B cell (primary cell): ENCODE results near the gene RNH1. TPM values are rescaled to one million over a fixed set of nuclear protein-coding genes. Genes with fewer than 3 reads are reported as not detected.

Experiments
- ATAC-seq: fragments of 200-7000 bp; cut with Tn5 transposase; one replicate; pipeline ENCODE4 v1.10.0; 2021; ENCODE audit warnings: low read depth, mild to moderate bottlenecking, moderate number of reproducible peaks, moderate library complexity
- CTCF ChIA-PET: fragments of 350-600 bp; sonication (Branson Sonifier 250); formaldehyde crosslinking; loops from one replicate; lab custom pipeline; 2021; ENCODE audit warnings: antibody characterized with exemption, inconsistent platforms; lab: Charles Lee
- POLR2A ChIA-PET: fragments of 350-600 bp; sonication (Branson Sonifier 250); formaldehyde crosslinking; loops from one replicate; lab custom pipeline; 2021; ENCODE audit warnings: antibody characterized with exemption; lab: Charles Lee
- DNase-seq: peaks from one replicate; pipeline ENCODE4 v3.0.0; 2013
- H2AFZ ChIP-seq: 2 replicates; pipeline ENCODE4 v1.6.1; 2012; ENCODE audit warnings: mild to moderate bottlenecking, low read depth, low read length; ENCODE audit not compliant: insufficient read depth, poor library complexity, severe bottlenecking
- H3K27ac ChIP-seq, 2 donors: 1 replicate in 1 of 2; 2 replicates in 1 of 2; pipeline ENCODE4 v1.5.1; 2012 to 2013; ENCODE audit warnings: low read length in 2 of 2, mild to moderate bottlenecking in 2 of 2, moderate library complexity in 1 of 2
- H3K27me3 ChIP-seq, 4 experiments: fragments of 200-600 bp in 1 of 4; sonication (generic) in 1 of 4; replicated peaks in 1 of 4; 1 replicate in 2 of 4; 2 replicates in 2 of 4; pipeline versions ENCODE4 v1.6.1 to v1.7.0; 2013 to 2016; ENCODE audit warnings: low read length in 3 of 4, mild to moderate bottlenecking in 2 of 4, mixed read lengths in 1 of 4, moderate library complexity in 1 of 4; ENCODE audit not compliant: insufficient read depth in 4 of 4, control insufficient read depth in 3 of 4; ENCODE audit errors: control extremely low read depth in 1 of 4
- H3K36me3 ChIP-seq, 2 experiments: replicated peaks in 1 of 2; 1 replicate in 1 of 2; 2 replicates in 1 of 2; pipeline versions ENCODE4 v1.6.1 to v1.7.1; 2013; ENCODE audit warnings: low read length in 1 of 2; ENCODE audit not compliant: insufficient read depth in 2 of 2, control insufficient read depth in 1 of 2; ENCODE audit errors: control extremely low read depth in 1 of 2, extremely low read depth in 1 of 2
- H3K4me1 ChIP-seq, 2 donors: fragments of 200-600 bp in 1 of 2; sonication (generic) in 1 of 2; 1 replicate in 1 of 2; 2 replicates in 1 of 2; pipeline versions ENCODE4 v1.5.1 to v1.6.1; 2013 to 2017; ENCODE audit warnings: low read length in 2 of 2; ENCODE audit not compliant: control insufficient read depth in 2 of 2, insufficient read depth in 2 of 2
- H3K4me2 ChIP-seq: replicated peaks from 2 replicates; pipeline ENCODE3; 2012; ENCODE audit warnings: mild to moderate bottlenecking, low read depth, low read length; ENCODE audit not compliant: poor library complexity, severe bottlenecking
- H3K4me3 ChIP-seq, 5 experiments: fragments of 200-600 bp in 1 of 5; sonication (generic) in 1 of 5; 1 replicate in 3 of 5; 2 replicates in 2 of 5; pipeline versions ENCODE4 v1.5.1 to v1.7.0; 2011 to 2016; ENCODE audit warnings: low read length in 4 of 5, mild to moderate bottlenecking in 4 of 5, low read depth in 2 of 5, control low read depth in 1 of 5, moderate library complexity in 1 of 5; ENCODE audit not compliant: insufficient read depth in 1 of 5; ENCODE audit errors: control extremely low read depth in 1 of 5, extremely low read depth in 1 of 5
- H3K79me2 ChIP-seq: fragments of 200-600 bp; sonication (generic); one replicate; pipeline ENCODE4 v1.6.0; 2016; ENCODE audit warnings: low read length; ENCODE audit not compliant: control insufficient read depth, insufficient read depth
- H3K9ac ChIP-seq: fragments of 200-600 bp; sonication (generic); 2 replicates; pipeline ENCODE4 v1.6.1; 2017; ENCODE audit warnings: mild to moderate bottlenecking, low read length, moderate library complexity
- H3K9me3 ChIP-seq, 3 donors: one replicate each; pipeline versions ENCODE4 v1.6.1 to v1.7.1; 2013; ENCODE audit warnings: low read length in 2 of 3; ENCODE audit not compliant: control insufficient read depth in 2 of 3, insufficient read depth in 1 of 3; ENCODE audit errors: control extremely low read depth in 1 of 3
- H4K20me1 ChIP-seq: 2 replicates; pipeline ENCODE4 v1.6.0; 2012; ENCODE audit warnings: mild to moderate bottlenecking, low read length; ENCODE audit not compliant: insufficient read depth, control insufficient read depth, poor library complexity, severe bottlenecking
- H3K27ac Mint-ChIP-seq: one replicate; pipeline ENCODE4 v1.8.0; 2021; ENCODE audit warnings: mixed read lengths
- H3K27me3 Mint-ChIP-seq: one replicate; pipeline ENCODE4 v1.8.0; 2021; ENCODE audit warnings: mixed read lengths
- H3K4me1 Mint-ChIP-seq: one replicate; pipeline ENCODE4 v1.8.0; 2021; ENCODE audit warnings: mixed read lengths
- H3K4me3 Mint-ChIP-seq: one replicate; pipeline ENCODE4 v1.8.0; 2021; ENCODE audit warnings: mixed read lengths
- H3K9me3 Mint-ChIP-seq: one replicate; pipeline ENCODE4 v1.8.0; 2022; ENCODE audit warnings: mixed read lengths; ENCODE audit not compliant: insufficient read depth
- CTCF ChIP-seq: fragments of 200-600 bp; IDR thresholded peaks from one replicate; pipeline ENCODE4 v1.8.0; 2022; ENCODE audit warnings: antibody characterized with exemption, mild to moderate bottlenecking
- EZH2 ChIP-seq: IDR thresholded peaks from 2 replicates; pipeline ENCODE4 v1.6.1; 2012; ENCODE audit warnings: borderline replicate concordance, low read depth, mild to moderate bottlenecking, moderate library complexity, low read length; ENCODE audit not compliant: insufficient read depth, poor library complexity, severe bottlenecking
- WGBS: methylation state at CpG from one replicate; pipeline ENCODE4 v1.1.5; 2013; ENCODE audit warnings: missing lambda C conversion rate; ENCODE audit not compliant: insufficient coverage; 5-methylcytosine and 5-hydroxymethylcytosine counted together
- intact Hi-C: fragments of 100-400 bp; cut with micrococcal nuclease; formaldehyde crosslinking; loops from one replicate; pipeline ENCODE4 v1.10.0; 2022
- polyA plus RNA-seq: library from polyadenylated mRNA; depleted of rRNA; stranded (reverse); fragments of >200 nt; gene quantifications from 2 replicates; pipeline ENCODE4 v1.2.3, GENCODE V29; 2012
- total RNA-seq, 2 donors: library from RNA; stranded (reverse); fragments of 120-200 nt in 1 of 2; gene quantifications; 1 replicate in 1 of 2; 2 replicates in 1 of 2; pipeline versions ENCODE4 v1.2.3 to v1.2.4, GENCODE V29; 2013 to 2022

Gene RNH1
- total and polyA plus RNA-seq, 2 donors (not counting 1 experiment from before 2014, with no cell fraction given): 81.0 to 159 TPM

GRCh38 chr11:501683-502287, 5.3 kb downstream of the RNH1 start:
- no peak overlapping the region for H3K4me3 Mint-ChIP-seq
- Histone ChIP-seq H3K27me3 (peaks cover 0 to 10% (median 0%) of the 10 kb centered on the region in 4 experiments), H3K4me1 (peaks cover 24 to 43% of the 10 kb centered on the region in 2 donors), H3K36me3 (peaks cover 0 to 47% of the 10 kb centered on the region in 2 experiments), H2AFZ (no peak overlapping the region), H3K79me2 (peaks cover 46% of the 10 kb centered on the region), H3K9ac (no peak overlapping the region), H3K4me2 (no peak overlapping the region), H4K20me1 (peaks cover 68% of the 10 kb centered on the region), H3K4me3 (no peak overlapping the region), H3K9me3 (peaks cover 0 to 10% (median 0%) of the 10 kb centered on the region in 3 donors), H3K27ac (no peak overlapping the region)
- no peaks in the 10 kb centered on the region for H3K27me3 Mint-ChIP-seq
- ATAC-seq (no peak), DNase-seq (no peak)
- peaks cover 37% of the 10 kb centered on the region for H3K4me1 Mint-ChIP-seq
- no peak overlapping the region for H3K27ac Mint-ChIP-seq
- no peaks in the 10 kb centered on the region for H3K9me3 Mint-ChIP-seq
- ChIA-PET CTCF (no interaction called here), POLR2A (no interaction called here)
- no peak for TF ChIP-seq CTCF
- TF ChIP-seq EZH2: no peak
- WGBS: 86% methylated on average over 11 of the region's 19 CpGs
- intact Hi-C loops: no loop called here

- no peak overlapping the region for H3K27ac Mint-ChIP-seq
- Histone ChIP-seq H3K9me3 (peaks cover 0 to 10% (median 0%) of the 10 kb centered on the region in 3 donors), H3K4me3 (no peak overlapping the region), H3K4me1 (peaks cover 24 to 42% of the 10 kb centered on the region in 2 donors), H3K79me2 (peaks cover 44% of the 10 kb centered on the region), H3K36me3 (peaks cover 0 to 50% of the 10 kb centered on the region in 2 experiments), H3K4me2 (no peak overlapping the region), H3K27ac (no peak overlapping the region), H2AFZ (no peak overlapping the region), H3K9ac (no peak overlapping the region), H3K27me3 (peaks cover 0 to 10% (median 0%) of the 10 kb centered on the region in 4 experiments), H4K20me1 (peaks cover 68% of the 10 kb centered on the region)
- no peaks in the 10 kb centered on the region for H3K27me3 Mint-ChIP-seq
- no peaks in the 10 kb centered on the region for H3K9me3 Mint-ChIP-seq
- ChIA-PET CTCF (no interaction called here), POLR2A (no interaction called here)
- DNase-seq: peak; percentile 10
- intact Hi-C loops: no loop called here
- no peak overlapping the region for H3K4me3 Mint-ChIP-seq
- TF ChIP-seq CTCF (no peak), EZH2 (no peak)
- H3K4me1 Mint-ChIP-seq: peaks cover 34% of the 10 kb centered on the region
- no peak for ATAC-seq
- WGBS: 89% methylated on average over 23 of the region's 24 CpGs
Observed at GRCh38 chr11:501001-501682, 5.9 kb downstream of the RNH1 start.
